Large intestine (tissue), 3 donors: ENCODE results near the gene FADS2. TPM values are rescaled to one million over a fixed set of nuclear protein-coding genes. Genes with fewer than 3 reads are reported as not detected.

Experiments
- DNase-seq, 2 donors: peaks; one replicate each; pipeline versions ENCODE4 v3.0.0 to v3.0.0-alpha.2; 2013
- H3K27ac ChIP-seq: one replicate; pipeline ENCODE4 v1.5.1; 2013; ENCODE audit warnings: low read length
- H3K27me3 ChIP-seq: 2 replicates; pipeline ENCODE4 v1.6.1; 2013; ENCODE audit warnings: low read length; ENCODE audit not compliant: control insufficient read depth, insufficient read depth
- H3K36me3 ChIP-seq: 2 replicates; pipeline ENCODE4 v1.6.1; 2013; ENCODE audit warnings: low read length; ENCODE audit not compliant: control insufficient read depth, insufficient read depth
- H3K4me1 ChIP-seq: one replicate; pipeline ENCODE4 v1.6.1; 2013; ENCODE audit warnings: low read length; ENCODE audit not compliant: control insufficient read depth, insufficient read depth
- H3K4me3 ChIP-seq: one replicate; pipeline ENCODE4 v1.5.1; 2013; ENCODE audit warnings: low read length
- H3K9me3 ChIP-seq: one replicate; pipeline ENCODE4 v1.6.1; 2013; ENCODE audit warnings: mild to moderate bottlenecking, low read depth, low read length, moderate library complexity; ENCODE audit not compliant: control insufficient read depth
- WGBS: methylation state at CpG from one replicate; pipeline ENCODE4 v1.1.5; 2013; ENCODE audit warnings: low lambda C conversion rate; ENCODE audit not compliant: insufficient coverage; 5-methylcytosine and 5-hydroxymethylcytosine counted together
- polyA plus RNA-seq: library from polyadenylated mRNA; unstranded; fragments of 120-200 nt; gene quantifications from one replicate; pipeline ENCODE4 v1.2.1, GENCODE V29; 2013

Gene FADS2
- polyA plus RNA-seq, 1 donor = 28.8 TPM

GRCh38 chr11:61855939-61856680 is 28.0 kb downstream of the FADS2 start:
- Histone ChIP-seq H3K27me3 (no peaks in the 10 kb centered on the region), H3K27ac (no peak overlapping the region), H3K4me1 (no peaks in the 10 kb centered on the region), H3K4me3 (no peak overlapping the region), H3K9me3 (no peaks in the 10 kb centered on the region), H3K36me3 (peaks cover 8% of the 10 kb centered on the region)
- WGBS = no CpG with 5 or more reads among the region's 12 CpGs
- no peak for DNase-seq

- DNase-seq = no peak
- H3K27me3 ChIP-seq = no peaks in the 10 kb centered on the region
- H3K4me3 ChIP-seq = no peak overlapping the region
- peaks cover 5% of the 10 kb centered on the region for H3K36me3 ChIP-seq
- WGBS = no CpG with 5 or more reads among the region's 16 CpGs
- H3K4me1 ChIP-seq = no peaks in the 10 kb centered on the region
- no peaks in the 10 kb centered on the region for H3K9me3 ChIP-seq
- H3K27ac ChIP-seq = no peak overlapping the region
Observed at GRCh38 chr11:61860054-61860903, 32.2 kb downstream of the FADS2 start.

GRCh38 chr11:61861634-61862033 is 33.5 kb downstream of the FADS2 start:
- Histone ChIP-seq H3K9me3 (no peaks in the 10 kb centered on the region), H3K4me1 (no peaks in the 10 kb centered on the region), H3K4me3 (no peak overlapping the region), H3K27me3 (no peaks in the 10 kb centered on the region), H3K36me3 (peaks cover 5% of the 10 kb centered on the region), H3K27ac (no peak overlapping the region)
- DNase-seq = no peak
- WGBS = no CpG with 5 or more reads among the region's 9 CpGs

- Histone ChIP-seq H3K4me3 (no peak overlapping the region), H3K27ac (no peak overlapping the region), H3K27me3 (no peaks in the 10 kb centered on the region), H3K4me1 (no peaks in the 10 kb centered on the region), H3K9me3 (no peaks in the 10 kb centered on the region), H3K36me3 (peaks cover 3% of the 10 kb centered on the region)
- no CpG with 5 or more reads among the region's 18 CpGs for WGBS
- DNase-seq = no peak
Observed at GRCh38 chr11:61862714-61863547, 34.8 kb downstream of the FADS2 start.

GRCh38 chr11:61863548-61864081 is 35.5 kb downstream of the FADS2 start:
- Histone ChIP-seq H3K4me1 (no peaks in the 10 kb centered on the region), H3K27ac (no peak overlapping the region), H3K9me3 (no peaks in the 10 kb centered on the region), H3K4me3 (no peak overlapping the region), H3K27me3 (no peaks in the 10 kb centered on the region), H3K36me3 (peaks cover 3% of the 10 kb centered on the region)
- no CpG with 5 or more reads among the region's 13 CpGs for WGBS
- DNase-seq = no peak

GRCh38 chr11:61864814-61865775 is 37.0 kb downstream of the FADS2 start:
- WGBS = no CpG with 5 or more reads among the region's 20 CpGs
- Histone ChIP-seq H3K4me1 (peaks cover 4% of the 10 kb centered on the region), H3K27me3 (no peaks in the 10 kb centered on the region), H3K4me3 (no peak overlapping the region), H3K36me3 (peaks cover 3% of the 10 kb centered on the region), H3K27ac (no peak overlapping the region), H3K9me3 (no peaks in the 10 kb centered on the region)
- DNase-seq = no peak

- H3K27ac ChIP-seq = no peak overlapping the region
- peaks cover 3% of the 10 kb centered on the region for H3K36me3 ChIP-seq
- H3K9me3 ChIP-seq = no peaks in the 10 kb centered on the region
- H3K27me3 ChIP-seq = peaks cover 5% of the 10 kb centered on the region
- peaks cover 9% of the 10 kb centered on the region for H3K4me1 ChIP-seq
- H3K4me3 ChIP-seq = no peak overlapping the region
- no CpG with 5 or more reads among the region's 18 CpGs for WGBS
- DNase-seq = no peak
Observed at GRCh38 chr11:61866231-61866957, 38.3 kb downstream of the FADS2 start.

GRCh38 chr11:61866958-61867343 is 38.9 kb downstream of the FADS2 start:
- no CpG with 5 or more reads among the region's 6 CpGs for WGBS
- Histone ChIP-seq H3K4me3 (no peak overlapping the region), H3K36me3 (peaks cover 3% of the 10 kb centered on the region), H3K9me3 (no peaks in the 10 kb centered on the region), H3K27ac (no peak overlapping the region), H3K4me1 (peaks cover 11% of the 10 kb centered on the region), H3K27me3 (peaks cover 8% of the 10 kb centered on the region)
- DNase-seq = no peak
